Dermis blood vessel endothelial cell (primary cell): Measurements from ENCODE around the gene GCN1. TPM values are rescaled to one million over a fixed set of nuclear protein-coding genes. Genes with fewer than 3 reads are reported as not detected.

ENCODE experiments used
- DNase-seq: peaks from one replicate; pipeline ENCODE4 v3.0.0; 2010
- total RNA-seq: library from RNA; depleted of rRNA; stranded (reverse); fragments of >200 nt; gene quantifications from 2 replicates; pipeline ENCODE4 v1.2.3, GENCODE V29; 2014

GCN1 gene
- total RNA-seq, 1 donor from 2014 or later, result 162 TPM

- DNase-seq, result no peak
Observed at GRCh38 chr12:120141336-120141735, 53.2 kb downstream of the GCN1 start.

GRCh38 chr12:120140603-120141002 lies 53.9 kb downstream of the GCN1 start:
- DNase-seq, result no peak

GRCh38 chr12:120139958-120140357 lies 54.6 kb downstream of the GCN1 start:
- DNase-seq, result no peak

GRCh38 chr12:120138366-120138765 lies 56.1 kb downstream of the GCN1 start:
- DNase-seq, result no peak

- DNase-seq, result no peak
Observed at GRCh38 chr12:120137833-120138232, 56.7 kb downstream of the GCN1 start.

- no peak for DNase-seq
Observed at GRCh38 chr12:120136093-120136770, 58.3 kb downstream of the GCN1 start.

GRCh38 chr12:120134307-120134980 lies 60.1 kb downstream of the GCN1 start:
- no peak for DNase-seq

GRCh38 chr12:120132863-120133385 lies 61.6 kb downstream of the GCN1 start:
- DNase-seq, result no peak

GRCh38 chr12:120132054-120132836 lies 62.3 kb downstream of the GCN1 start:
- no peak for DNase-seq

GRCh38 chr12:120131116-120131515 lies 63.4 kb downstream of the GCN1 start:
- DNase-seq, result no peak

- no peak for DNase-seq
Observed at GRCh38 chr12:120130011-120130410, 64.5 kb downstream of the GCN1 start.

- peak; percentile 93 for DNase-seq
Observed at GRCh38 chr12:120126635-120127005, 67.9 kb downstream of the GCN1 start.

- DNase-seq, result peak; percentile 77
Observed at GRCh38 chr12:120125792-120126634, 68.5 kb downstream of the GCN1 start.

GRCh38 chr12:120125029-120125428 lies 69.5 kb downstream of the GCN1 start:
- DNase-seq, result no peak

- DNase-seq, result no peak
Observed at GRCh38 chr12:120121766-120122293, 72.7 kb downstream of the GCN1 start.

GRCh38 chr12:120121343-120121742 lies 73.2 kb downstream of the GCN1 start:
- DNase-seq, result no peak

GRCh38 chr12:120119271-120119973 lies 75.1 kb downstream of the GCN1 start:
- DNase-seq, result no peak

- peak; percentile 77 for DNase-seq
Observed at GRCh38 chr12:120118321-120119061, 76.0 kb downstream of the GCN1 start.

- DNase-seq, result no peak
Observed at GRCh38 chr12:120117961-120118320, 76.6 kb downstream of the GCN1 start.

GRCh38 chr12:120116792-120117651 lies 77.5 kb downstream of the GCN1 start:
- peak; percentile 96 for DNase-seq
